Measurements from ENCODE around the gene OR2C1. TPM values are rescaled to one million over a fixed set of nuclear protein-coding genes. Genes with fewer than 3 reads are reported as not detected.

OR2C1 gene
- total RNA-seq, 1 experiment from 2014 or later = not detected

DNA sequence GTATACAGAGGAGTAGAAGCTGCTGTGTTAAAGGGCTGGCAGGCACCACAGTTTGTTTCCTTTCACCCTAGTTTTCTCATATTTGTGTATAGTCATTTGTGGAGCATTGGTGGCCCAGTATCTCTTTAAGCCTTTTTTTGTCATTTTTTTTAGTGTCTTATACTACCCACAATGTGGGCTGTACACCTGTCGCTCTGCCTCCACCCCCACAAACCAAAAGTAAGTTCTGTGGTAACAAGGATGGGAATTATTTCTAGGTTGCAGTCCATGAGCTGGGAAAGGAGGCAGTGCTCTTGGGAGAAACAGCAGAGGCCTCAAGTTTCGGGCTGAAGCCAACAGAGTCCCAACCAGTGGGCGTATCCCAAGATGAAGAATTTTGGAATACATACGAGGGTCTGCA, 44.2 kb upstream of the OR2C1 start:
- ATAC-seq = no peak
- TF ChIP-seq, protein P1, sequence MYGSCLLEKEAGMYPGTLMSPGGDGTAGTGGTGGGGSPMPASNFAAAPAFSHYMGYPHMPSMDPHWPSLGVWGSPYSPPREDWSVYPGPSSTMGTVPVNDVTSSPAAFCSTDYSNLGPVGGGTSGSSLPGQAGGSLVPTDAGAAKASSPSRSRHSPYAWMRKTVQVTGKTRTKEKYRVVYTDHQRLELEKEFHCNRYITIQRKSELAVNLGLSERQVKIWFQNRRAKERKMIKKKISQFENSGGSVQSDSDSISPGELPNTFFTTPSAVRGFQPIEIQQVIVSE (CRISPR knock-in tag; IDR thresholded peaks at IDR 0.05; ENCODE audit: borderline replicate concordance) = no peak
- TF ChIP-seq CREM (CRISPR knock-in tag; IDR thresholded peaks at IDR 0.05) = no peak
- no peak for TF ChIP-seq GTF2I (CRISPR knock-in tag; conservative IDR thresholded peaks at IDR 0.05)
- TF ChIP-seq CBFB (CRISPR knock-in tag; IDR thresholded peaks at IDR 0.05; ENCODE audit: low read depth) = no peak
- TF ChIP-seq SOX15 (CRISPR knock-in tag; IDR thresholded peaks at IDR 0.05) = no peak
- TF ChIP-seq EMX1 (CRISPR knock-in tag; IDR thresholded peaks at IDR 0.05) = no peak
- TF ChIP-seq, protein P2, sequence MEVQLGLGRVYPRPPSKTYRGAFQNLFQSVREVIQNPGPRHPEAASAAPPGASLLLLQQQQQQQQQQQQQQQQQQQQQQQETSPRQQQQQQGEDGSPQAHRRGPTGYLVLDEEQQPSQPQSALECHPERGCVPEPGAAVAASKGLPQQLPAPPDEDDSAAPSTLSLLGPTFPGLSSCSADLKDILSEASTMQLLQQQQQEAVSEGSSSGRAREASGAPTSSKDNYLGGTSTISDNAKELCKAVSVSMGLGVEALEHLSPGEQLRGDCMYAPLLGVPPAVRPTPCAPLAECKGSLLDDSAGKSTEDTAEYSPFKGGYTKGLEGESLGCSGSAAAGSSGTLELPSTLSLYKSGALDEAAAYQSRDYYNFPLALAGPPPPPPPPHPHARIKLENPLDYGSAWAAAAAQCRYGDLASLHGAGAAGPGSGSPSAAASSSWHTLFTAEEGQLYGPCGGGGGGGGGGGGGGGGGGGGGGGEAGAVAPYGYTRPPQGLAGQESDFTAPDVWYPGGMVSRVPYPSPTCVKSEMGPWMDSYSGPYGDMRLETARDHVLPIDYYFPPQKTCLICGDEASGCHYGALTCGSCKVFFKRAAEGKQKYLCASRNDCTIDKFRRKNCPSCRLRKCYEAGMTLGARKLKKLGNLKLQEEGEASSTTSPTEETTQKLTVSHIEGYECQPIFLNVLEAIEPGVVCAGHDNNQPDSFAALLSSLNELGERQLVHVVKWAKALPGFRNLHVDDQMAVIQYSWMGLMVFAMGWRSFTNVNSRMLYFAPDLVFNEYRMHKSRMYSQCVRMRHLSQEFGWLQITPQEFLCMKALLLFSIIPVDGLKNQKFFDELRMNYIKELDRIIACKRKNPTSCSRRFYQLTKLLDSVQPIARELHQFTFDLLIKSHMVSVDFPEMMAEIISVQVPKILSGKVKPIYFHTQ (CRISPR knock-in tag; IDR thresholded peaks at IDR 0.05) = no peak
- TF ChIP-seq, protein P3, sequence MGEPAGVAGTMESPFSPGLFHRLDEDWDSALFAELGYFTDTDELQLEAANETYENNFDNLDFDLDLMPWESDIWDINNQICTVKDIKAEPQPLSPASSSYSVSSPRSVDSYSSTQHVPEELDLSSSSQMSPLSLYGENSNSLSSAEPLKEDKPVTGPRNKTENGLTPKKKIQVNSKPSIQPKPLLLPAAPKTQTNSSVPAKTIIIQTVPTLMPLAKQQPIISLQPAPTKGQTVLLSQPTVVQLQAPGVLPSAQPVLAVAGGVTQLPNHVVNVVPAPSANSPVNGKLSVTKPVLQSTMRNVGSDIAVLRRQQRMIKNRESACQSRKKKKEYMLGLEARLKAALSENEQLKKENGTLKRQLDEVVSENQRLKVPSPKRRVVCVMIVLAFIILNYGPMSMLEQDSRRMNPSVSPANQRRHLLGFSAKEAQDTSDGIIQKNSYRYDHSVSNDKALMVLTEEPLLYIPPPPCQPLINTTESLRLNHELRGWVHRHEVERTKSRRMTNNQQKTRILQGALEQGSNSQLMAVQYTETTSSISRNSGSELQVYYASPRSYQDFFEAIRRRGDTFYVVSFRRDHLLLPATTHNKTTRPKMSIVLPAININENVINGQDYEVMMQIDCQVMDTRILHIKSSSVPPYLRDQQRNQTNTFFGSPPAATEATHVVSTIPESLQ (CRISPR knock-in tag; IDR thresholded peaks at IDR 0.05) = no peak
- no peak for TF ChIP-seq IRF2 (CRISPR knock-in tag; IDR thresholded peaks at IDR 0.05; ENCODE audit: borderline replicate concordance, low read depth)
- Mint-ChIP-seq H3K4me3 (no peak overlapping the region), H3K27ac (no peak overlapping the region), H3K9me3 (peaks cover 82% of the 10 kb centered on the region), H3K27me3 (ENCODE audit: low read depth) (peaks cover 12% of the 10 kb centered on the region), H3K4me1 (no peaks in the 10 kb centered on the region), H3K36me3 (peaks cover 99% of the 10 kb centered on the region)
- CTCF ChIA-PET = no interaction called here
- no peak for DNase-seq (ENCODE audit: low spot score)
- POLR2A ChIA-PET = no interaction called here

DNA sequence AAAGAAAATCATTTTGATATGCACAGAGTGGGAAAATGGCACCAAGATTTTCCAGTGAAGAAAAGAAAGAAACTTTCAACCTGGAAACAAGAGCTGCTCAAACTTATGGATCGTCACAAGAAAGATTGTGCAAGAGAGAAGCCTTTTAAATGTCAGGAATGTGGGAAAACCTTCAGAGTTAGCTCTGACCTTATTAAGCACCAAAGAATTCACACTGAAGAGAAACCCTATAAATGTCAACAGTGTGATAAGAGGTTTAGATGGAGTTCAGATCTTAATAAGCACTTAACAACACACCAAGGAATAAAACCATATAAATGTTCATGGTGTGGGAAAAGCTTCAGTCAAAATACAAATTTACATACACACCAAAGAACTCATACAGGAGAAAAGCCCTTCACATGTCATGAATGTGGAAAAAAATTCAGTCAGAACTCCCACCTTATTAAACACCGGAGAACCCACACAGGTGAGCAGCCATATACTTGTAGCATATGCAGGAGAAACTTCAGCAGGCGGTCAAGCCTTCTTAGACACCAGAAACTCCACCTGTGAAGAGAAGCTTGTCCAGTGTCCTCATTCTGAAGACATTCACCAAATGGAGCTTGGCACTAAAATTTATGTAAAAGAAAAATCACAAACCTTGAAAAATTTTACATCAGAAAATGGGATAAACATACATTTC, 38.2 kb upstream of the OR2C1 start:
- ATAC-seq (no peak), DNase-seq (ENCODE audit: low spot score) (no peak)
- peak; percentile 92 for TF ChIP-seq GTF2I (CRISPR knock-in tag; conservative IDR thresholded peaks at IDR 0.05)
- TF ChIP-seq EMX1 (CRISPR knock-in tag; IDR thresholded peaks at IDR 0.05) = no peak
- no peak for TF ChIP-seq HMGA2 (CRISPR knock-in tag; IDR thresholded peaks at IDR 0.05)
- H3K27me3 Mint-ChIP-seq (ENCODE audit: low read depth) = peaks cover 52% of the 10 kb centered on the region
- no peak overlapping the region for H3K27ac Mint-ChIP-seq
- no peak overlapping the region for H3K4me3 Mint-ChIP-seq
- H3K9me3 Mint-ChIP-seq = peaks cover 91% of the 10 kb centered on the region
- CTCF ChIA-PET = interaction anchor here (0.6 kb wide), 1 partner anchor 347 kb away, joined by 3 read pairs; no protein-coding TSS in a partner anchor
- POLR2A ChIA-PET = no interaction called here
- H3K4me1 Mint-ChIP-seq = no peaks in the 10 kb centered on the region
- H3K36me3 Mint-ChIP-seq = peaks cover 80% of the 10 kb centered on the region

DNA sequence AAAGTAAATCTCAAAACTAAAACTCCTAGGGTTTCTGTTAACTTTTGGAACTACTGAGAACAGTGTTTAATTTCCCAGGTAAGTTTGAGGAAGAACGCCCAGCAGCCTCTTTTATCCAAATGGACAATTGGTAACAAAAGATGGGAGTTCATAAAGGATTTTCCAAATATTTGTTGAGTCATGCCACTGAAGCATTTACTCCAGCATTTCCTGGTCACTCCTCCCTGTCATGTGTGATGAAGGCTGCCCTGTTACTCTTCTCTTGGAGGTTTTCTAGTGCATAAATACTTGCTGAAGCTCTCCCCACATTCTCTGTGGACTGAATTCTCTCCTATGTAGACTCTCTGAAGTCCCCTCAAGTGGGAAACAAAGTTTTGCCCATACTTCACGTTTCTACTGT, 33.9 kb upstream of the OR2C1 start:
- peaks cover 36% of the 10 kb centered on the region for H3K36me3 Mint-ChIP-seq
- no peak overlapping the region for H3K4me3 Mint-ChIP-seq
- ATAC-seq (no peak), DNase-seq (ENCODE audit: low spot score) (no peak)
- ChIA-PET POLR2A (no interaction called here), CTCF (no interaction called here)
- H3K4me1 Mint-ChIP-seq = no peaks in the 10 kb centered on the region
- H3K27me3 Mint-ChIP-seq (ENCODE audit: low read depth) = peaks cover 60% of the 10 kb centered on the region
- H3K27ac Mint-ChIP-seq = no peak overlapping the region
- H3K9me3 Mint-ChIP-seq = peaks cover 68% of the 10 kb centered on the region
- TF ChIP-seq NR3C1 (CRISPR knock-in tag; conservative IDR thresholded peaks at IDR 0.05; ENCODE audit: low read depth) = no peak

DNA sequence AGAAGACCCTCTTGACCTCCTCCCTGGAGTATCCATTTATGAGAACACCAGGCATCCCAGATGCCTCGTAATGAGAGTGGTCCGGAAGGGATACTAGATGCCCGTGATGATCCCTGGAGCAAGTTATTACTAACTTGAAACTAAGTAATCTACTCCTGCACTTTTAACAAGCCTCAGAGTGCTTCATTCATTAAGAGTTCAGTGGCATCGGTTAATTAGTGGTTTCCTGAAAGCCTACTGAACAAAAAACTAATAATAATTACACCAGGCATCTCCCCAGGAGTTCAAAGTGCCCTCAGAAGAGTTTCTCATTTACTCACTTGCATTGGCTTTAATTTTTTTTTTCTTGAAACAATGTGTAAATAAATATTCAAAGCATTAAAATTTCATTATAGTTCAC, 28.2 kb upstream of the OR2C1 start:
- H3K27me3 Mint-ChIP-seq (ENCODE audit: low read depth) = peaks cover 30% of the 10 kb centered on the region
- CTCF ChIA-PET = no interaction called here
- no peaks in the 10 kb centered on the region for H3K4me1 Mint-ChIP-seq
- no peak for DNase-seq (ENCODE audit: low spot score)
- H3K4me3 Mint-ChIP-seq = no peak overlapping the region
- no peak overlapping the region for H3K27ac Mint-ChIP-seq
- H3K36me3 Mint-ChIP-seq = peaks cover 2% of the 10 kb centered on the region; the same call in 1 of the 2 replicates
- ATAC-seq = no peak
- POLR2A ChIA-PET = no interaction called here
- H3K9me3 Mint-ChIP-seq = peaks cover 36% of the 10 kb centered on the region
- no peak for TF ChIP-seq HMGA2 (CRISPR knock-in tag; IDR thresholded peaks at IDR 0.05)
- no peak for TF ChIP-seq CREM (CRISPR knock-in tag; IDR thresholded peaks at IDR 0.05)
- TF ChIP-seq, protein P4, sequence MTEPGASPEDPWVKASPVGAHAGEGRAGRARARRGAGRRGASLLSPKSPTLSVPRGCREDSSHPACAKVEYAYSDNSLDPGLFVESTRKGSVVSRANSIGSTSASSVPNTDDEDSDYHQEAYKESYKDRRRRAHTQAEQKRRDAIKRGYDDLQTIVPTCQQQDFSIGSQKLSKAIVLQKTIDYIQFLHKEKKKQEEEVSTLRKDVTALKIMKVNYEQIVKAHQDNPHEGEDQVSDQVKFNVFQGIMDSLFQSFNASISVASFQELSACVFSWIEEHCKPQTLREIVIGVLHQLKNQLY (CRISPR knock-in tag; IDR thresholded peaks at IDR 0.05) = no peak
- no peak for TF ChIP-seq FOXP1 (CRISPR knock-in tag; IDR thresholded peaks at IDR 0.05; ENCODE audit: borderline replicate concordance)
- TF ChIP-seq, protein P5, sequence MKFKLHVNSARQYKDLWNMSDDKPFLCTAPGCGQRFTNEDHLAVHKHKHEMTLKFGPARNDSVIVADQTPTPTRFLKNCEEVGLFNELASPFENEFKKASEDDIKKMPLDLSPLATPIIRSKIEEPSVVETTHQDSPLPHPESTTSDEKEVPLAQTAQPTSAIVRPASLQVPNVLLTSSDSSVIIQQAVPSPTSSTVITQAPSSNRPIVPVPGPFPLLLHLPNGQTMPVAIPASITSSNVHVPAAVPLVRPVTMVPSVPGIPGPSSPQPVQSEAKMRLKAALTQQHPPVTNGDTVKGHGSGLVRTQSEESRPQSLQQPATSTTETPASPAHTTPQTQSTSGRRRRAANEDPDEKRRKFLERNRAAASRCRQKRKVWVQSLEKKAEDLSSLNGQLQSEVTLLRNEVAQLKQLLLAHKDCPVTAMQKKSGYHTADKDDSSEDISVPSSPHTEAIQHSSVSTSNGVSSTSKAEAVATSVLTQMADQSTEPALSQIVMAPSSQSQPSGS (CRISPR knock-in tag; IDR thresholded peaks at IDR 0.05; ENCODE audit: borderline replicate concordance, low read depth) = no peak
- TF ChIP-seq ZNF317 (CRISPR knock-in tag; IDR thresholded peaks at IDR 0.05; ENCODE audit: borderline replicate concordance, low read depth) = no peak
- TF ChIP-seq, protein P6, sequence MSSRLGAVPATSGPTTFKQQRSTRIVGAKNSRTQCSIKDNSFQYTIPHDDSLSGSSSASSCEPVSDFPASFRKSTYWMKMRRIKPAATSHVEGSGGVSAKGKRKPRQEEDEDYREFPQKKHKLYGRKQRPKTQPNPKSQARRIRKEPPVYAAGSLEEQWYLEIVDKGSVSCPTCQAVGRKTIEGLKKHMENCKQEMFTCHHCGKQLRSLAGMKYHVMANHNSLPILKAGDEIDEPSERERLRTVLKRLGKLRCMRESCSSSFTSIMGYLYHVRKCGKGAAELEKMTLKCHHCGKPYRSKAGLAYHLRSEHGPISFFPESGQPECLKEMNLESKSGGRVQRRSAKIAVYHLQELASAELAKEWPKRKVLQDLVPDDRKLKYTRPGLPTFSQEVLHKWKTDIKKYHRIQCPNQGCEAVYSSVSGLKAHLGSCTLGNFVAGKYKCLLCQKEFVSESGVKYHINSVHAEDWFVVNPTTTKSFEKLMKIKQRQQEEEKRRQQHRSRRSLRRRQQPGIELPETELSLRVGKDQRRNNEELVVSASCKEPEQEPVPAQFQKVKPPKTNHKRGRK (CRISPR knock-in tag; IDR thresholded peaks at IDR 0.05; ENCODE audit: borderline replicate concordance) = no peak
- TF ChIP-seq ZNF219 (CRISPR knock-in tag; IDR thresholded peaks at IDR 0.05; ENCODE audit: borderline replicate concordance) = no peak
- no peak for TF ChIP-seq TEAD4 (CRISPR knock-in tag; IDR thresholded peaks at IDR 0.05)

All from WTC11 (cell line).